H9 (cell line): ENCODE results near the gene UCHL1. TPM values are rescaled to one million over a fixed set of nuclear protein-coding genes. Genes with fewer than 3 reads are reported as not detected.

Experiments
- DNase-seq: peaks from one replicate; pipeline ENCODE4 v3.0.0-alpha.2; 2017
- H2AFZ ChIP-seq: one replicate; pipeline ENCODE4 v1.6.1; 2013; ENCODE audit warnings: mild to moderate bottlenecking, low read length, control low read depth, moderate library complexity
- H2AK5ac ChIP-seq: 2 replicates; pipeline ENCODE4 v1.6.1; 2013; ENCODE audit warnings: low read length, control low read depth, mixed read lengths; ENCODE audit not compliant: insufficient read length
- H2BK120ac ChIP-seq: one replicate; pipeline ENCODE4 v1.6.1; 2013; ENCODE audit warnings: low read depth, mild to moderate bottlenecking, low read length, control low read depth, inconsistent platforms; ENCODE audit not compliant: poor library complexity, severe bottlenecking
- H2BK12ac ChIP-seq: 2 replicates; pipeline ENCODE4 v1.6.1; 2013; ENCODE audit warnings: low read length, control low read depth, mixed read lengths, low read depth; ENCODE audit not compliant: insufficient read length
- H2BK15ac ChIP-seq: 2 replicates; pipeline ENCODE4 v1.6.1; 2013; ENCODE audit warnings: low read depth, low read length, control low read depth
- H2BK20ac ChIP-seq: one replicate; pipeline ENCODE4 v1.6.1; 2013; ENCODE audit warnings: low read depth, mild to moderate bottlenecking, low read length, control low read depth, inconsistent platforms; ENCODE audit not compliant: poor library complexity, severe bottlenecking
- H2BK5ac ChIP-seq: 2 replicates; pipeline ENCODE4 v1.6.1; 2013; ENCODE audit warnings: low read length, control low read depth, mixed read lengths; ENCODE audit not compliant: insufficient read length
- H3K14ac ChIP-seq: 2 replicates; pipeline ENCODE4 v1.6.1; 2013; ENCODE audit warnings: low read length, control low read depth; ENCODE audit not compliant: insufficient read depth
- H3K18ac ChIP-seq: 2 replicates; pipeline ENCODE4 v1.6.1; 2013; ENCODE audit warnings: low read depth, mild to moderate bottlenecking, mixed read lengths, low read length, control low read depth; ENCODE audit not compliant: insufficient read length
- H3K23ac ChIP-seq: 2 replicates; pipeline ENCODE4 v1.6.1; 2013; ENCODE audit warnings: low read length, control low read depth, mixed read lengths, low read depth; ENCODE audit not compliant: insufficient read length
- H3K23me2 ChIP-seq: 2 replicates; pipeline ENCODE4 v1.6.1; 2013; ENCODE audit warnings: low read depth, mild to moderate bottlenecking, mixed read lengths, low read length, control low read depth; ENCODE audit not compliant: insufficient read length, poor library complexity, severe bottlenecking
- H3K27ac ChIP-seq: 2 replicates; pipeline ENCODE4 v1.5.1; 2013; ENCODE audit warnings: low read length, control low read depth, mixed read lengths, low read depth; ENCODE audit not compliant: insufficient read length
- H3K27me3 ChIP-seq: 2 replicates; pipeline ENCODE4 v1.6.1; 2013; ENCODE audit warnings: low read length, control low read depth, inconsistent platforms; ENCODE audit not compliant: insufficient read depth
- H3K4ac ChIP-seq: 2 replicates; pipeline ENCODE4 v1.6.1; 2013; ENCODE audit warnings: low read depth, mild to moderate bottlenecking, control low read depth, inconsistent platforms, low read length, moderate library complexity
- H3K4me1 ChIP-seq: 2 replicates; pipeline ENCODE4 v1.6.1; 2013; ENCODE audit warnings: low read length, control low read depth, inconsistent platforms; ENCODE audit not compliant: insufficient read depth
- H3K4me2 ChIP-seq: 2 replicates; pipeline ENCODE4 v1.6.1; 2013; ENCODE audit warnings: low read length, control low read depth, mixed read lengths; ENCODE audit not compliant: insufficient read length, insufficient read depth
- H3K56ac ChIP-seq: 2 replicates; pipeline ENCODE4 v1.6.1; 2013; ENCODE audit warnings: low read depth, mild to moderate bottlenecking, mixed read lengths, low read length, control low read depth; ENCODE audit not compliant: insufficient read length
- H3K79me1 ChIP-seq: 2 replicates; pipeline ENCODE4 v1.6.1; 2013; ENCODE audit warnings: low read depth, mild to moderate bottlenecking, moderate library complexity, low read length, control low read depth, inconsistent platforms; ENCODE audit not compliant: insufficient read depth, poor library complexity, severe bottlenecking
- H3K79me2 ChIP-seq: 2 replicates; pipeline ENCODE4 v1.6.1; 2013; ENCODE audit warnings: low read length, control low read depth, inconsistent platforms; ENCODE audit not compliant: insufficient read depth
- H3K9ac ChIP-seq: 2 replicates; pipeline ENCODE4 v1.6.1; 2013; ENCODE audit warnings: low read length, control low read depth, mixed read lengths; ENCODE audit not compliant: insufficient read length; ENCODE audit errors: extremely low read depth
- H3K9me3 ChIP-seq: one replicate; pipeline ENCODE4 v1.6.1; 2013; ENCODE audit warnings: low read depth, low read length, inconsistent platforms; ENCODE audit not compliant: control insufficient read depth
- H3T11ph ChIP-seq: one replicate; pipeline ENCODE4 v1.6.1; 2013; ENCODE audit warnings: mild to moderate bottlenecking, low read length, control low read depth, inconsistent platforms
- H4K20me1 ChIP-seq: one replicate; pipeline ENCODE4 v1.6.1; 2013; ENCODE audit not compliant: control insufficient read depth, insufficient read length, insufficient read depth
- H4K5ac ChIP-seq: 2 replicates; pipeline ENCODE4 v1.6.1; 2013; ENCODE audit warnings: low read depth, mild to moderate bottlenecking, mixed read lengths, low read length, control low read depth; ENCODE audit not compliant: insufficient read length
- H4K8ac ChIP-seq: replicated peaks from 2 replicates; pipeline ENCODE4 v1.6.1; 2013; ENCODE audit warnings: low read length, control low read depth, mixed read lengths, low read depth; ENCODE audit not compliant: insufficient read length
- H4K91ac ChIP-seq: 2 replicates; pipeline ENCODE4 v1.6.1; 2013; ENCODE audit warnings: low read depth, mild to moderate bottlenecking, moderate library complexity, mixed read lengths, low read length, control low read depth; ENCODE audit not compliant: insufficient read length
- H3K27ac Mint-ChIP-seq, 3 experiments: 2 replicates in 2 of 3; 3 replicates in 1 of 3; pipeline ENCODE4 v1.8.0; 2020 to 2021; ENCODE audit warnings: mixed read lengths in 3 of 3, mild to moderate bottlenecking in 1 of 3, moderate library complexity in 1 of 3
- H3K27me3 Mint-ChIP-seq: 2 replicates; pipeline ENCODE4 v1.8.0; 2021; ENCODE audit warnings: low read depth, mild to moderate bottlenecking, moderate library complexity, mixed read lengths
- H3K36me3 Mint-ChIP-seq, 3 experiments: 2 replicates in 2 of 3; 3 replicates in 1 of 3; pipeline ENCODE4 v1.8.0; 2020 to 2021; ENCODE audit warnings: low read depth in 3 of 3, mixed read lengths in 3 of 3; ENCODE audit not compliant: insufficient read depth in 1 of 3
- H3K4me1 Mint-ChIP-seq, 2 experiments: 2 replicates each; pipeline ENCODE4 v1.8.0; 2020; ENCODE audit warnings: mixed read lengths in 2 of 2
- H3K4me3 Mint-ChIP-seq, 2 experiments: 2 replicates in 1 of 2; 3 replicates in 1 of 2; pipeline ENCODE4 v1.8.0; 2020 to 2021; ENCODE audit warnings: mild to moderate bottlenecking in 2 of 2, mixed read lengths in 2 of 2, moderate library complexity in 1 of 2
- H3K9me3 Mint-ChIP-seq, 2 experiments: 2 replicates in 1 of 2; 3 replicates in 1 of 2; pipeline ENCODE4 v1.8.0; 2020; ENCODE audit warnings: mild to moderate bottlenecking in 2 of 2, mixed read lengths in 2 of 2, moderate library complexity in 1 of 2
- WGBS: extraction: QIAGEN DNeasy Blood & Tissue Kit; methylation state at CpG from one replicate; pipeline ENCODE4 v1.1.7; 2013; ENCODE audit warnings: missing lambda C conversion rate, low lambda C conversion rate, mixed read lengths; ENCODE audit not compliant: insufficient read length; ENCODE audit errors: extremely low coverage; 5-methylcytosine and 5-hydroxymethylcytosine counted together
- total RNA-seq: library from RNA; stranded (reverse); gene quantifications from 2 replicates; pipeline ENCODE4 v1.2.1, GENCODE V29; 2021
- TF ChIP-seq, protein P1 (sequence below): fragments of 200-600 bp; sonication (generic); conservative IDR thresholded peaks from 3 replicates; pipeline ENCODE4 v1.8.0; 2021; ENCODE audit warnings: antibody characterized with exemption, mild to moderate bottlenecking

Gene UCHL1
- total RNA-seq, 1 experiment from 2014 or later = 513 TPM

DNA sequence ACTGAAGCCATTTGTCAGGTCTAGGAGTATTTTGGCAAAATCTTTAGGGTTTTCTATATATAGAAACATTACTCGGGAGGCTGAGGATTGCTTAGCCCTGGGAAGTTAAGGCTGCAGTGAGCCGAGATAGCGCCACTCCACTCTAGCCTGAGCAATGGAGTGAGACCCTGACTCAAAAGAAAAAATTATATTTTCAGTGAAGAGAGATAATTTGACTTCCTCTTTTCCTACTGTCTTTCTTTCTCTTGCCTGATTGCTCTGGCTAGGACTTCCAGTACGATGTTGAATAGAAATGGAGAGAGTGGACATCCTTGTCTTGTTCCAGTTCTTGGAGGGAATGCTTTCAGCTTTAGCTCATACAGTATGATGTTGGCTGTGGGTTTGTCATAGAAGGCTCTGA lies 44.4 kb downstream of the UCHL1 start:
- Histone ChIP-seq H2AFZ (no peak overlapping the region), H3K9ac (no peak overlapping the region), H3K9me3 (no peaks in the 10 kb centered on the region), H3K4ac (no peak overlapping the region), H4K5ac (no peak overlapping the region), H4K20me1 (no peaks in the 10 kb centered on the region), H4K91ac (no peak overlapping the region), H2BK5ac (no peak overlapping the region), H3K4me1 (no peaks in the 10 kb centered on the region), H2BK20ac (no peak overlapping the region), H3K79me1 (no peaks in the 10 kb centered on the region), H4K8ac (no peak overlapping the region), H3K18ac (no peak overlapping the region), H3K27ac (no peak overlapping the region), H2BK12ac (no peak overlapping the region), H3K27me3 (no peaks in the 10 kb centered on the region), H2BK15ac (no peak overlapping the region), H3T11ph (no peak overlapping the region), H2AK5ac (no peak overlapping the region), H3K23me2 (no peaks in the 10 kb centered on the region), H3K4me2 (no peak overlapping the region), H3K23ac (no peak overlapping the region), H2BK120ac (no peak overlapping the region), H3K14ac (no peak overlapping the region), H3K79me2 (no peaks in the 10 kb centered on the region), H3K56ac (no peak overlapping the region)
- TF ChIP-seq, protein P1, sequence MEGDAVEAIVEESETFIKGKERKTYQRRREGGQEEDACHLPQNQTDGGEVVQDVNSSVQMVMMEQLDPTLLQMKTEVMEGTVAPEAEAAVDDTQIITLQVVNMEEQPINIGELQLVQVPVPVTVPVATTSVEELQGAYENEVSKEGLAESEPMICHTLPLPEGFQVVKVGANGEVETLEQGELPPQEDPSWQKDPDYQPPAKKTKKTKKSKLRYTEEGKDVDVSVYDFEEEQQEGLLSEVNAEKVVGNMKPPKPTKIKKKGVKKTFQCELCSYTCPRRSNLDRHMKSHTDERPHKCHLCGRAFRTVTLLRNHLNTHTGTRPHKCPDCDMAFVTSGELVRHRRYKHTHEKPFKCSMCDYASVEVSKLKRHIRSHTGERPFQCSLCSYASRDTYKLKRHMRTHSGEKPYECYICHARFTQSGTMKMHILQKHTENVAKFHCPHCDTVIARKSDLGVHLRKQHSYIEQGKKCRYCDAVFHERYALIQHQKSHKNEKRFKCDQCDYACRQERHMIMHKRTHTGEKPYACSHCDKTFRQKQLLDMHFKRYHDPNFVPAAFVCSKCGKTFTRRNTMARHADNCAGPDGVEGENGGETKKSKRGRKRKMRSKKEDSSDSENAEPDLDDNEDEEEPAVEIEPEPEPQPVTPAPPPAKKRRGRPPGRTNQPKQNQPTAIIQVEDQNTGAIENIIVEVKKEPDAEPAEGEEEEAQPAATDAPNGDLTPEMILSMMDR = no peak
- H3K27ac Mint-ChIP-seq = no peak overlapping the region
- no peaks in the 10 kb centered on the region; a peak in 1 of 7 replicates for H3K36me3 Mint-ChIP-seq
- DNase-seq = no peak
- H3K27me3 Mint-ChIP-seq = peaks cover 2% of the 10 kb centered on the region; the same call in 1 of the 2 replicates
- no peaks in the 10 kb centered on the region for H3K4me1 Mint-ChIP-seq
- H3K9me3 Mint-ChIP-seq = no peaks in the 10 kb centered on the region; a peak in 2 of 5 replicates
- H3K4me3 Mint-ChIP-seq = no peak overlapping the region
- WGBS = no CpG with 5 or more reads among the region's 4 CpGs
